Activated naive CD8-positive, alpha-beta T cell (primary cell): ENCODE results near the gene SPAG6.
"Not testable (repeated sequence)": the region's sequence is repeated elsewhere in the genome, so short reads cannot be mapped to it uniquely, and the experiment has no call there.

Experiments used
- H3K27ac Mint-ChIP-seq: one replicate; pipeline ENCODE4 v1.8.0; 2021; ENCODE audit warnings: mixed read lengths
- H3K27me3 Mint-ChIP-seq: one replicate; pipeline ENCODE4 v1.8.0; 2021; ENCODE audit warnings: mixed read lengths
- H3K36me3 Mint-ChIP-seq: one replicate; pipeline ENCODE4 v1.8.0; 2021; ENCODE audit warnings: mixed read lengths
- H3K4me1 Mint-ChIP-seq: one replicate; pipeline ENCODE4 v1.8.0; 2021; ENCODE audit warnings: low read depth, mixed read lengths
- H3K4me3 Mint-ChIP-seq: one replicate; pipeline ENCODE4 v1.8.0; 2021; ENCODE audit warnings: mild to moderate bottlenecking, mixed read lengths
- H3K9me3 Mint-ChIP-seq: one replicate; pipeline ENCODE4 v1.8.0; 2021; ENCODE audit warnings: low read depth, mixed read lengths

The SPAG6 gene

GRCh38 chr10:22368402-22368801 lies 23.1 kb downstream of the SPAG6 start:
- Mint-ChIP-seq H3K27me3 (peaks cover 2% of the 10 kb centered on the region), H3K4me3 (no peak overlapping the region), H3K27ac (no peak overlapping the region), H3K36me3 (peaks cover 2% of the 10 kb centered on the region), H3K4me1 (peaks cover 27% of the 10 kb centered on the region), H3K9me3 (no peaks in the 10 kb centered on the region)

GRCh38 chr10:22368981-22369380 lies 23.7 kb downstream of the SPAG6 start:
- Mint-ChIP-seq H3K4me1 (peaks cover 26% of the 10 kb centered on the region), H3K27ac (no peak overlapping the region), H3K4me3 (no peak overlapping the region), H3K27me3 (peaks cover 2% of the 10 kb centered on the region), H3K36me3 (peaks cover 2% of the 10 kb centered on the region), H3K9me3 (no peaks in the 10 kb centered on the region)

- Mint-ChIP-seq H3K4me3 (no peak overlapping the region), H3K36me3 (peaks cover 2% of the 10 kb centered on the region), H3K9me3 (no peaks in the 10 kb centered on the region), H3K27me3 (peaks cover 2% of the 10 kb centered on the region), H3K4me1 (peaks cover 26% of the 10 kb centered on the region), H3K27ac (no peak overlapping the region)
Observed at GRCh38 chr10:22369434-22370072, 24.3 kb downstream of the SPAG6 start.

GRCh38 chr10:22370320-22370719 lies 25.0 kb downstream of the SPAG6 start:
- Mint-ChIP-seq H3K4me1 (peaks cover 26% of the 10 kb centered on the region), H3K4me3 (no peak overlapping the region), H3K27me3 (peaks cover 2% of the 10 kb centered on the region), H3K27ac (no peak overlapping the region), H3K36me3 (peaks cover 2% of the 10 kb centered on the region), H3K9me3 (no peaks in the 10 kb centered on the region)

- Mint-ChIP-seq H3K27me3 (no peaks in the 10 kb centered on the region), H3K27ac (no peak overlapping the region), H3K36me3 (peaks cover 2% of the 10 kb centered on the region)
Observed at GRCh38 chr10:22372298-22372697, 27.0 kb downstream of the SPAG6 start.

GRCh38 chr10:22372917-22373316 lies 27.6 kb downstream of the SPAG6 start:
- no peak overlapping the region for H3K27ac Mint-ChIP-seq
- H3K4me1 Mint-ChIP-seq: peaks cover 12% of the 10 kb centered on the region
- no peaks in the 10 kb centered on the region for H3K27me3 Mint-ChIP-seq
- no peak overlapping the region for H3K4me3 Mint-ChIP-seq
- H3K9me3 Mint-ChIP-seq: no peaks in the 10 kb centered on the region
- H3K36me3 Mint-ChIP-seq: no peaks in the 10 kb centered on the region

More at GRCh38 chr10:22372298-22372697, 27.0 kb downstream of the SPAG6 start:
- H3K9me3 Mint-ChIP-seq: no peaks in the 10 kb centered on the region
- no peak overlapping the region for H3K4me3 Mint-ChIP-seq
- H3K4me1 Mint-ChIP-seq: peaks cover 16% of the 10 kb centered on the region

GRCh38 chr10:22374489-22375126 lies 29.3 kb downstream of the SPAG6 start:
- no peaks in the 10 kb centered on the region for H3K36me3 Mint-ChIP-seq
- H3K9me3 Mint-ChIP-seq: no peaks in the 10 kb centered on the region
- no peak overlapping the region for H3K27ac Mint-ChIP-seq
- no peak overlapping the region for H3K4me3 Mint-ChIP-seq
- peaks cover 19% of the 10 kb centered on the region for H3K4me1 Mint-ChIP-seq
- H3K27me3 Mint-ChIP-seq: no peaks in the 10 kb centered on the region

- Mint-ChIP-seq H3K27ac (peak overlapping the region; percentile 83), H3K4me1 (peaks cover 15% of the 10 kb centered on the region), H3K27me3 (no peaks in the 10 kb centered on the region), H3K9me3 (no peaks in the 10 kb centered on the region), H3K4me3 (peak overlapping the region; percentile 49), H3K36me3 (no peaks in the 10 kb centered on the region)
Observed at GRCh38 chr10:22379059-22379458, 33.8 kb downstream of the SPAG6 start.

- Mint-ChIP-seq H3K27me3 (no peaks in the 10 kb centered on the region), H3K4me1 (peaks cover 15% of the 10 kb centered on the region), H3K4me3 (no peak overlapping the region), H3K27ac (no peak overlapping the region), H3K9me3 (no peaks in the 10 kb centered on the region), H3K36me3 (no peaks in the 10 kb centered on the region)
Observed at GRCh38 chr10:22381262-22381661, 36.0 kb downstream of the SPAG6 start.

- peaks cover under 1% of the 10 kb centered on the region for H3K27me3 Mint-ChIP-seq
- H3K36me3 Mint-ChIP-seq: no peaks in the 10 kb centered on the region
- no peaks in the 10 kb centered on the region for H3K4me1 Mint-ChIP-seq
- H3K27ac Mint-ChIP-seq: no peak overlapping the region
- H3K9me3 Mint-ChIP-seq: no peaks in the 10 kb centered on the region
- no peak overlapping the region for H3K4me3 Mint-ChIP-seq
Observed at GRCh38 chr10:22386503-22386902, 41.2 kb downstream of the SPAG6 start.

GRCh38 chr10:22389856-22390589 lies 44.7 kb downstream of the SPAG6 start:
- Mint-ChIP-seq H3K4me1 (no peaks in the 10 kb centered on the region), H3K27me3 (peaks cover 1% of the 10 kb centered on the region), H3K9me3 (no peaks in the 10 kb centered on the region), H3K36me3 (no peaks in the 10 kb centered on the region), H3K4me3 (no peak overlapping the region), H3K27ac (no peak overlapping the region)

GRCh38 chr10:22391600-22391999 lies 46.3 kb downstream of the SPAG6 start:
- Mint-ChIP-seq H3K9me3 (no peaks in the 10 kb centered on the region), H3K27me3 (peaks cover 6% of the 10 kb centered on the region), H3K36me3 (no peaks in the 10 kb centered on the region), H3K4me1 (no peaks in the 10 kb centered on the region), H3K27ac (no peak overlapping the region), H3K4me3 (no peak overlapping the region)

GRCh38 chr10:22396195-22396594 lies 50.9 kb downstream of the SPAG6 start:
- peaks cover 11% of the 10 kb centered on the region for H3K27me3 Mint-ChIP-seq
- H3K9me3 Mint-ChIP-seq, H3K27ac Mint-ChIP-seq, H3K36me3 Mint-ChIP-seq, H3K4me3 Mint-ChIP-seq, H3K4me1 Mint-ChIP-seq: not testable (repeated sequence)

- H3K27me3 Mint-ChIP-seq, H3K36me3 Mint-ChIP-seq, H3K27ac Mint-ChIP-seq, H3K4me1 Mint-ChIP-seq, H3K4me3 Mint-ChIP-seq, H3K9me3 Mint-ChIP-seq: not testable (repeated sequence)
Observed at GRCh38 chr10:22406916-22407315, 61.6 kb downstream of the SPAG6 start.

GRCh38 chr10:22410394-22410793 lies 65.1 kb downstream of the SPAG6 start:
- Mint-ChIP-seq H3K4me3 (no peak overlapping the region), H3K27ac (no peak overlapping the region), H3K27me3 (peaks cover 3% of the 10 kb centered on the region), H3K36me3 (no peaks in the 10 kb centered on the region), H3K4me1 (no peaks in the 10 kb centered on the region), H3K9me3 (no peaks in the 10 kb centered on the region)
